Measurements from ENCODE around the gene MT1A. TPM values are rescaled to one million over a fixed set of nuclear protein-coding genes. Genes with fewer than 3 reads are reported as not detected.
"Not testable (repeated sequence)": the region's sequence is repeated elsewhere in the genome, so short reads cannot be mapped to it uniquely, and the experiment has no call there.

Gene MT1A
- total RNA-seq, 1 donor from 2014 or later, result 0.60 TPM

DNA sequence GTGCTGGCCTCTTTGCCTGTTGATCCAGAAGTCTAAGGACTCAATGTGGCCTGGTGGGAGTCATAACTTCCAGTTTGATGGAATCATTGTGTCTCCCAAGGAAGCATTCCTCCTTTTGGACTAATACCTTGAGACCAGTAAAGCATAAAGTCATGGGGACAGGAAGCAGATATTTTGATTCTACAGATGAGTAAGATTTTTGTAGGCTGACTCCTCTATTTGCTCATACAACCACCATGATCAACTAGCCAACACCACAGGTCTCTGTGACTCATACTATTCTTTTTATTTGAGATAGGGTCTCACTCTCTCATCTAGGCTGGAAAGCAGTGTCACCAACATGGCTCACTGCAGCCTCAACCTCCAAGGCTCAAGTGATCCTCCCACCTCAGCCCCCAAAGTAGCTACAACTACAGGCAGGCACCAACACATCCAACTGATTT, 23.9 kb upstream of the MT1A start:
- Mint-ChIP-seq H3K4me1 (ENCODE audit: low read depth) (peaks cover 63% of the 10 kb centered on the region), H3K36me3 (ENCODE audit: low read depth) (no peaks in the 10 kb centered on the region), H3K27ac (peak overlapping the region; percentile 85), H3K9me3 (no peaks in the 10 kb centered on the region), H3K4me3 (peak overlapping the region; percentile 15), H3K27me3 (ENCODE audit: insufficient read depth) (peaks cover 5% of the 10 kb centered on the region)
- intact Hi-C loops (cut with micrococcal nuclease), result loop anchor here (2.0 to 10.0 kb wide), 4 partner anchors 416 to 998 kb away; no protein-coding TSS in a partner anchor
- no peak for DNase-seq (ENCODE audit: low spot score)

DNA sequence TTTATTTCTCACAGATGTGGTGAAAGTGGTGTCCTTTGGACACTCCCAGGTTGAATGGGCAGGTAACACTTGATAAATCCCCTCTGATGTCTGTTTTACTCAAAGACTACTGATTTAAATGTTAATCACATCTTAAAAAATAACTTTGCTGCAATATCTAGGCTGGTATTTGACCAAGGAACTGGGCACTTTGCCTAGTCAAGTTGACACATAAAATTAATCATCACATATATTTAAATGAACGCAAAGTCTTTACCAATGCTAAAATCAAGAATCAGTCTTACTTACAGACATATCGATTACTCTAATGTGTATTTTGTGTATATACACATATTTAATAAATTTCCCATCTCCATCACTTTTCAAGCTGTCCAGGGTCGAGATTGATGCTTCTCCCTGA, 23.1 kb upstream of the MT1A start:
- no peaks in the 10 kb centered on the region for H3K36me3 Mint-ChIP-seq (ENCODE audit: low read depth)
- H3K27me3 Mint-ChIP-seq (ENCODE audit: insufficient read depth), result peaks cover 6% of the 10 kb centered on the region
- H3K4me1 Mint-ChIP-seq (ENCODE audit: low read depth), result peaks cover 57% of the 10 kb centered on the region
- no peak overlapping the region for H3K4me3 Mint-ChIP-seq
- H3K9me3 Mint-ChIP-seq, result no peaks in the 10 kb centered on the region
- intact Hi-C loops (cut with micrococcal nuclease), result loop anchor here (2.0 to 10.0 kb wide), 2 partner anchors 417 to 429 kb away; no protein-coding TSS in a partner anchor
- DNase-seq (ENCODE audit: low spot score), result no peak
- peak overlapping the region; percentile 29 for H3K27ac Mint-ChIP-seq

DNA sequence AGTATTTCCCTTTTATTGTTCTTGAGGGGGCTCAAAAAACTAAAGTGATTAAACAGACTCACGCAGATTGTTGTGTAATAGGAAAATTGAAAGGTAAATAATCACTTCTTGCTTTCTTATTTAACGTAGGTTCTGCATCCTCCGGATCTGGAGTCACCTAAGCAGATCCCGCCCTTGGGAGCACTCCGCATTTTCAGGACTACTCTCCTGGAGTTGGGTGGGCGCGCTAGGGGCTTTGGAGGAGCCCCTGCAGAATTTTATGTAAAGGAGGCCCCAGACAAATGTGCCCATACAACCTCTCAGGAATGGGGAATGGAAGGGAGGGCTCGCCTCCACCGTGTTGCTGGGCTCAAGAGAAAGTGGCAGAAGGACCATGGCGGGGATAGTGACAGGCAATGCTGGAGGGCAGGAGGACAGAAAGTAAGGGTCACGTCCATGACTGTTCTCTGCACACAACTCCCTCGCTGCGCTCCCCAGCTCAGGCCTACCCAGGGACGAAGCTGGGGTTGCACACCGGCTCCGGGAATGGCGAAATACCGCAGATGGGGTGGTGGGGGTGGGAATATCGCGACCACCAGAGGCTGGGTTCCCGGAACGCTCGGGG, 21.8 kb upstream of the MT1A start:
- no peaks in the 10 kb centered on the region for H3K36me3 Mint-ChIP-seq (ENCODE audit: low read depth)
- no peak overlapping the region for H3K27ac Mint-ChIP-seq
- intact Hi-C loops (cut with micrococcal nuclease), result loop anchor here (1.0 to 10.0 kb wide), 3 partner anchors 7 to 428 kb away; partner anchors contain the start of gene MT1E
- no peak for DNase-seq (ENCODE audit: low spot score)
- peaks cover 43% of the 10 kb centered on the region for H3K4me1 Mint-ChIP-seq (ENCODE audit: low read depth)
- H3K4me3 Mint-ChIP-seq, result peak overlapping the region; percentile 82
- H3K27me3 Mint-ChIP-seq (ENCODE audit: insufficient read depth), result peaks cover 6% of the 10 kb centered on the region
- H3K9me3 Mint-ChIP-seq, result no peaks in the 10 kb centered on the region

DNA sequence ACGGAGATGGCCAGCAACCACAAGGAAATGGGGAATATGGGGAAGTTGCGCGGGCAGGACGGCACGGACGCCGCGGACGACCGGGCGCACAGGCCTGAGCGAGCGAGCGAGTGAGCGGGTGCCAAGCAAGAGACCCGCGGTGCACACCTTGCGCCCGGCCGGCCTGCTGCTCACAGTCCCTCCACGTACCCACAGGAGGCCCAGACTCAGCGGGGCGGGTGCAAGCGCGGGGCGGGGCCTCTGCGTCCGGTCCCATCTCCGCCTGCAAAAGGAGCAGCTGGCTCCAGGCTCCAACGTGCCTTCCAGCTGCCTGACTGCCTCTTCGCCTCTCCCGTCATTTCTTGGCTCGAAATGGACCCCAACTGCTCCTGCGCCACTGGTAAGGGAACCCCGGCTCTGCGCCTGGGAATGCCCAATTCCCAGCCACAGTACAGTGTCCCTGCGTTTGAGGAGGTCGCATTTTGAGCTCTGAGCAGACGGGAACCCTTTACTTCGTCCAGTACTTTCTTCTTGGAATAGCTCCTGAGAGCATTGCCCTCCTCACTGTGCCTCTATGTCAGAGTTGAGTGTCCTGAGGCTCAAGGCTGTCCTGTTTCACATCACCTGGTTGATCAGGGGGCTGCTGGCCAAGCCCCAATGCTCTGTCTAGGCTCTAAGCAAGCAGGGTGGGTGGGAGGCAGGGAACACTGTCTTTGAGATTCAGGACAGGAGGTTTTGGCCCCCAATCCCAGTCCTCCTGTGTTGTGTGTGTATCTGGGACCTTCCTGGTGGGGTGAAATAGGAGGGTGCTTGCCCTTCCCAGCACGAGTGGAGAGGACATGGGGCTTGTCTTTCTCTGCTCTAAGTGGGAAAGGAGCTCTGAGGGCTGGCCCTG, 21.0 kb upstream of the MT1A start:
- no peaks in the 10 kb centered on the region for H3K36me3 Mint-ChIP-seq (ENCODE audit: low read depth)
- H3K27me3 Mint-ChIP-seq (ENCODE audit: insufficient read depth), result peaks cover 6% of the 10 kb centered on the region
- H3K4me3 Mint-ChIP-seq, result peak overlapping the region; percentile 82
- intact Hi-C loops (cut with micrococcal nuclease), result loop anchor here (1.0 to 10.0 kb wide), 3 partner anchors 8 to 427 kb away; partner anchors contain the start of gene MT1E
- H3K27ac Mint-ChIP-seq, result peak overlapping the region; percentile 63
- H3K9me3 Mint-ChIP-seq, result no peaks in the 10 kb centered on the region
- DNase-seq (ENCODE audit: low spot score), result peak; percentile 65
- H3K4me1 Mint-ChIP-seq (ENCODE audit: low read depth), result peaks cover 39% of the 10 kb centered on the region

DNA sequence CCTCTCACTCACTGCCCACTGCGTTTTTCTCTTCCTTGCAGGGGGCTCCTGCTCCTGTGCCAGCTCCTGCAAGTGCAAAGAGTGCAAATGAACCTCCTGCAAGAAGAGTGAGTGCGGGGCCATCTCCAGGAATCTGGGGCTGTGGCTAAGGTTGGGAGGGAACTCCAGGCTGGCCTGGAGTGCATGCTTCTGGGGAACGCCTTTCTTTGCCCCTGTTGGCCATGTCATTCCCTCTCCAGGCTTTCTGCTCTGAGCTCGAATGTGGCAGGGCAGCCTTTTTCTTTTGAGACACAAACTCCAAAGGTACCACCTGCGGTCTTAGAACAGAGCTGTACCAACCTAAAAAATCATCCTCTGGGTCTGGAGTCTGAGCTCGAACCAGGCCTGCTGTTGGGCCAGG, 20.3 kb upstream of the MT1A start:
- H3K36me3 Mint-ChIP-seq (ENCODE audit: low read depth), result no peaks in the 10 kb centered on the region

DNA sequence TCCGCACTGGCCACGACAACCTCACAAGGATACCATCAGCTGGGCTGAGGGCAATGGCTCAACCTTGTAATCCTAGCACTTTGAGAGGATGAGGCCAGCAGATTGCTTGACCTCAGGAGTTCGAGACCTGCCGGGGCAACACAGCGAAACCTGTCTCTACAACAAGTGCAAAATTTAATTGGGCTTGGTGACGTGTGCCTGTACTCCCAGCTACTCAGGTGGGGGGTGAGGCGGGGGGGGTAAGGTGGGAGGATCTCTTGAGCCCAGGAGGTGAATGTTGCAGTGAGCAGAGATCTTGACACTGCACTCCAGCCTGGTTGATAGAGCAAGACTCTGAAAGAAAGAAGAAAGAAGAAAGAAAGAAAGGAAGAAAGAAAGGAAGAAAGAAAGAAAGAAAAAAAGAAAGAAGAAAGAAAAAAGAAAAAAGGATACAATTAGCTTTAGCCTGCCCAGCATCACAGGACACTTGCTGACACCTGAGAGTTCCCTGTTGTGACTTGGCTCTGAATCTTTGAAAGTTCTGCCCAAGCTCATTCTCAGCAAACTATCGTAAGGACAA, 18.0 kb upstream of the MT1A start:
- H3K4me3 Mint-ChIP-seq, result no peak overlapping the region
- intact Hi-C loops (cut with micrococcal nuclease), result no loop called here
- peaks cover 17% of the 10 kb centered on the region for H3K4me1 Mint-ChIP-seq (ENCODE audit: low read depth)
- no peaks in the 10 kb centered on the region for H3K36me3 Mint-ChIP-seq (ENCODE audit: low read depth)
- H3K27me3 Mint-ChIP-seq (ENCODE audit: insufficient read depth), result peaks cover 6% of the 10 kb centered on the region
- DNase-seq (ENCODE audit: low spot score), result no peak
- no peak overlapping the region for H3K27ac Mint-ChIP-seq
- no peaks in the 10 kb centered on the region for H3K9me3 Mint-ChIP-seq

More for the DNA sequence above, 20.3 kb upstream of the MT1A start:
- Mint-ChIP-seq H3K9me3 (no peaks in the 10 kb centered on the region), H3K27me3 (ENCODE audit: insufficient read depth) (peaks cover 6% of the 10 kb centered on the region), H3K4me3 (peak overlapping the region; percentile 82), H3K4me1 (ENCODE audit: low read depth) (peaks cover 34% of the 10 kb centered on the region), H3K27ac (no peak overlapping the region)
- DNase-seq (ENCODE audit: low spot score), result no peak
- intact Hi-C loops (cut with micrococcal nuclease), result loop anchor here (10.0 kb wide), 1 partner anchor 427 kb away; no protein-coding TSS in a partner anchor

DNA sequence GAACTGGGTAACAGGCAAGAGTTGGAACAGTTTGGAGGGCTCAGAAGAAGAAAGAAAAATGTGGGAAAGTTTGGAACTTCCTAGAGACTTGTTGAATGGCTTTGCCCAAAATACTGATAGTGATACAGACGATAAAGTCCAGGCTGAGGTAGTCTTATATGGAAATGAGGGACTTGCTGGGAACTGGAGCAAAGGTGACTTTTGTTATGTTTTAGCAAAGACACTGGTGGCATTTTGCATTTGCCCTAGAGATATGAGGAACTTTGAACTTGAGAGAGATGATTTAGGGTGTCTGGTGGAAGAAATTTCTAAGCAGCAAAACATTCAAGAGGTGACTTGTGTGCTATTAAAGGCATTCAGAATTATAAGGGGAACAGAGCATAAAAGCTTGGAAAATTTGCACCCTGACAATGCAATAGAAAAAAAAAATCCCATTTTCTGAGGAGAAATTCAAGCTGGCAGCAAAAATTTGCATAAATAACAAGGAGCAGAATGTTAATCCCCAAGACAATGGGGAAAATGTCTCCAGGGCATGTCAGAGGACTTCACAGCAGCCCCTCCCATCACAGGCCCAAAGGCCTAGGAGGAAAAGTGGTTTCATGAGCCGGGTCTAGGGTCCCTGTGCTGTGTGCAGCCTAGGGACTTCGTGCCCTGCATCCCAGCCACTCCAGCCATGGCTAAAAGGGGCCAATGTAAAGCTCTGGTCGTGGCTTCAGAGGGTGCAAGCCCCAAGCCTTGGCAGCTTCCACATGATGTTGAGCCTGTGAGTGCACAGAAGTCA, 16.6 kb upstream of the MT1A start:
- DNase-seq (ENCODE audit: low spot score); H3K27me3 Mint-ChIP-seq (ENCODE audit: insufficient read depth); H3K4me3 Mint-ChIP-seq; H3K27ac Mint-ChIP-seq; H3K36me3 Mint-ChIP-seq (ENCODE audit: low read depth); intact Hi-C loops (cut with micrococcal nuclease); H3K9me3 Mint-ChIP-seq: not testable (repeated sequence)
- H3K4me1 Mint-ChIP-seq (ENCODE audit: low read depth), result peaks cover 23% of the 10 kb centered on the region

DNA sequence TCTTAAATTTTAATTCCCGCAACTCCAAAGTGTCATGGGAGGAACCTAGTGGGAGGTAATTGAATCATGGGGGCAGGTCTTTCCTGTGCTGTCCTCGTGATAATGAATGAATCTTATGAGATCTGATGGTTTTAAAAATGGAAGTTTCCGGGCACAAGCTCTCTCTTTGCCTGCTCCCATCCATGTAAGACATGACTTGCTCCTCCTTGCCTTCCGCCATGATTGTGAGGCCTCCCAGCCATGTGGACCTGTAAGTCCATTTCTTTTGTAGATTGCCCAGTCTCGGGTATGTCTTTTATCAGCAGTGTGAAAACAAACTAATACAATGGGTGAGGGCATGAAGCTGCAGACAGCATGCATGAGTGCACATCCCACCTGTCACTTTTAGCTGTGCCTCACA, 15.3 kb upstream of the MT1A start:
- H3K27ac Mint-ChIP-seq; intact Hi-C loops (cut with micrococcal nuclease); H3K27me3 Mint-ChIP-seq (ENCODE audit: insufficient read depth); H3K9me3 Mint-ChIP-seq; DNase-seq (ENCODE audit: low spot score); H3K4me3 Mint-ChIP-seq; H3K36me3 Mint-ChIP-seq (ENCODE audit: low read depth): not testable (repeated sequence)
- peaks cover 19% of the 10 kb centered on the region for H3K4me1 Mint-ChIP-seq (ENCODE audit: low read depth)

DNA sequence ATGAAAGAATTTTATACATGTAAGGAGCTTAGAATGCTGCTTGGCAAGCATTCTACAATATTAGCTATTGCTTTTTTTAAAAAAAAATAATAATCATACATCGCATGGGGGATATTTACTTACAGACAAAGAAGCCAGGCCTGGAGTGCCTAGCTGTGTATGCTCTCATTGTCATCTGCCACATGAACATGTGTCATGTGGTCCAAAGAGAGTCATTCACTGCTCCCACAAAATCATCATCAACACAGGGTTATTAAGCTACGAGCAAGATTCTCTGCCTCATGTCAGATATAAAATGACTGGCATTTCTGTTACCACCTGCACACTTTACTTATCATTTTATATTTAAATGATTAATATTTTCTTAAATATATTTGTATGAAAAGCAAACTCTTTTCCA, 14.8 kb upstream of the MT1A start:
- Mint-ChIP-seq H3K4me1 (ENCODE audit: low read depth) (peaks cover 21% of the 10 kb centered on the region), H3K36me3 (ENCODE audit: low read depth) (no peaks in the 10 kb centered on the region), H3K27me3 (ENCODE audit: insufficient read depth) (peaks cover 8% of the 10 kb centered on the region), H3K27ac (no peak overlapping the region), H3K9me3 (no peaks in the 10 kb centered on the region), H3K4me3 (no peak overlapping the region)
- intact Hi-C loops (cut with micrococcal nuclease), result no loop called here
- DNase-seq (ENCODE audit: low spot score), result no peak

DNA sequence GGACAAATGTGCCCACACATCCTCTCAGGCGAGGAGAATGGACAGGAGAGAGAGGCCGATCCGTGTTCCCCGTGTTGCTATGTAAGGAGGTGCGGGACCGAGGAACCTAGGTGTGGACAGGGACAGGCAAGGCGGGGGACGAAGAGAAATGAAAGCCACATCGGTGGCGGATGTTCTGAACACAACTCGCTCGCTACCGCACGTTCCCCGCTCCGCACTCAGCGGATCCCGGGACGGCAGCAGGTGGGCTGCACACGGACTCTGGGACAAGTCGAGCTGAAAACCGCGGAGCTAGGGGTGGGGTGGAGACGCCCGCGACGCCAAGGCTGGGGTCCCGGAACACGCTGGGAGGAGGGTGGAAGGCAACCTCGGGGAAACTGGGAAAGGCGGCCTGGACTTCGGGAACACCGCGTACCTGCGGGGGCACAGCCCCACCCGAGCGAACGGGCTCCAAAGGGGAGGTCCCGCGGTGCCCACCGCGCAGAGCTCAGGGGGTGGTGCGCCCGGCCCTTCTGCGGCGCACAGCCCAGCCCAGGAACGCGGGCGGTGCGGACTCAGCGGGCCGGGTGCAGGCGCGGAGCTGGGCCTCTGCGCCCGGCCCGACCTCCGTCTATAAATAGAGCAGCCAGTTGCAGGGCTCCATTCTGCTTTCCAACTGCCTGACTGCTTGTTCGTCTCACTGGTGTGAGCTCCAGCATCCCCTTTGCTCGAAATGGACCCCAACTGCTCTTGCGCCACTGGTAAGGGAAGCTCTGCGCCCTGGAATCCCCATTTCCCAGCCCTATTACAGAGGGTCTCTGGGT, 13.1 kb upstream of the MT1A start, which contains the start of gene MT1E:
MT1E (plus strand) TSS at position 642 of the 803 bp plus-strand sequence; CDS start at position 713, 71 bp downstream.
- intact Hi-C loops (cut with micrococcal nuclease), result loop anchor here (1.0 to 5.0 kb wide), 7 partner anchors 8 to 173 kb away; partner anchors contain the start of genes MT1F, MT1X, MT2A and NUDT21
- no peaks in the 10 kb centered on the region for H3K36me3 Mint-ChIP-seq (ENCODE audit: low read depth)
- H3K4me1 Mint-ChIP-seq (ENCODE audit: low read depth), result peaks cover 23% of the 10 kb centered on the region
- peaks cover 6% of the 10 kb centered on the region for H3K27me3 Mint-ChIP-seq (ENCODE audit: insufficient read depth)
- H3K27ac Mint-ChIP-seq, result peak within 1 kb of the TSS; percentile 93
- peak; percentile 71 for DNase-seq (ENCODE audit: low spot score)
- no peaks in the 10 kb centered on the region for H3K9me3 Mint-ChIP-seq
- H3K4me3 Mint-ChIP-seq, result peak within 1 kb of the TSS; percentile 92

DNA sequence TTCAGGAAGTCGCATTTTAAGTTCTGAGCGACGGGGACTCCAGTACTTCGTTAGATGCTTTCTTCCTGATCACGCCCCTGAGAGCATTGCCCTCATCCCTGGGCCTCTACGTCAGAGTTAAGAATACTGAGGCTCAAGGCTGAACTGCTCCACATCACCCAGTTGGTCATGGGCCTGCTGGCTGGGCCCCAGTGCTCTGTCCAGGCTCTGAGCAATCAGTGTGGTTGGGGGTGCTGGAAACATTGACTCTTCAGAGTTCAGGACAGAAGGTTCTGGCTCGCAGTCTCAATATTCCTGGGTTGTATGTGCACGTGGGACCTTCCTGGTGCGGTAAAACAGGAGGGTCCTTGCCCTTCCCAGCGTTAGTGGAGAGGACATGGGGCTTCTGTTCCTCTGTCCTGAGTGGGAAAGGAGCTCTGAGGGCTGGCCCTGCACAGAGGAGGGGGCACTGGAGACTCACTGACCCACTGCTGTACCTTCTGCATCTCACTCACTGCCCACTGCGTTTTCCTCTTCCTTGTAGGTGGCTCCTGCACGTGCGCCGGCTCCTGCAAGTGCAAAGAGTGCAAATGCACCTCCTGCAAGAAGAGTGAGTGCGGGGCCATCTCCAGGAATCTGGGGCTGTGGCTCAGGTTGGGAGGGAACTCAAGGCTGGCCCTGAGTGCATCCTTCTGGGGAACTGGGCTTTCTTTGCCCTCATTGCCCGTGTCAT, 12.4 kb upstream of the MT1A start:
- peaks cover 13% of the 10 kb centered on the region for H3K27me3 Mint-ChIP-seq (ENCODE audit: insufficient read depth)

More for the DNA sequence above, 12.4 kb upstream of the MT1A start:
- Mint-ChIP-seq H3K36me3 (ENCODE audit: low read depth) (no peaks in the 10 kb centered on the region), H3K9me3 (no peaks in the 10 kb centered on the region), H3K4me3 (peak overlapping the region; percentile 92), H3K27ac (peak overlapping the region; percentile 89), H3K4me1 (ENCODE audit: low read depth) (peaks cover 23% of the 10 kb centered on the region)
- DNase-seq (ENCODE audit: low spot score), result no peak
- intact Hi-C loops (cut with micrococcal nuclease), result loop anchor here (1.0 to 5.0 kb wide), 7 partner anchors 9 to 174 kb away; partner anchors contain the start of genes MT1F, MT1X, MT2A and NUDT21
